Measurements from ENCODE around the gene DEFB129.
"Not testable (repeated sequence)": the region's sequence is repeated elsewhere in the genome, so short reads cannot be mapped to it uniquely, and the experiment has no call there.

DEFB129 gene

GRCh38 chr20:253447-253846 lies 26.4 kb downstream of the DEFB129 start:
- DNase-seq (ENCODE audit: low read depth), result not testable (repeated sequence)

GRCh38 chr20:257419-257818 lies 30.4 kb downstream of the DEFB129 start, which contains the start of gene DEFB132:
Gene DEFB132 (plus strand): TSS chr20:257724. CDS start chr20:257779, 55 bp downstream.
- no peak for DNase-seq (ENCODE audit: low read depth)

DNA sequence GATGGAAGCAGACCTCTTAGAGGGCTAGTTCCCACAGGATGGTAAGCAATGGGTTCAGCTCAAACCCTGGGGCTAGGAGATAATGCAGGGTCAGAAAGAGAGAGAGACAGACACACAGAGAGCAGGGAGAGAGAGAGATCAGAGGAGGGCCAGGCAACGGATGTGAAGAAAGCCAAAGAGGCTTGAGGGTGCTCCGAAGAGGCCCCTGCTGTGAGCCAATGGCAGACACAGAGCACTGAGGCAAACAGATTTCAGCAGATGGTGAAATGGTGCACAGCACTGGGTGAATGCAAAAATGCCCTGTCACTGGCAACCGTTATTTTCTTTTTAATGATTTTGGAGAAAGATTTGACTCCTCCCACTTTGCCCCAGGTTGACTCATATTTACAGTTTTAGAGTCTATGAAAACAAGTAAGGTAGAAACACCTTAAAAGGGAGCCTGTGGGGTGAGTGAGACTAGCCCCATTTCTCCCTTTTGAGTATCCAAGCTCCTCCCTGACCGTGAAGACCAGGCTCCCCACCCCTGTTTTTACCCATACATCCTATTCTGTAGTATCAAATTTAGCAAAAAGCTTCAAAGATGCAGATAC lies 31.3 kb downstream of the DEFB129 start:
- DNase-seq (ENCODE audit: low read depth), result no peak

- no peak for DNase-seq (ENCODE audit: low read depth)
Measured at GRCh38 chr20:258963-259362, 31.9 kb downstream of the DEFB129 start.

DNA sequence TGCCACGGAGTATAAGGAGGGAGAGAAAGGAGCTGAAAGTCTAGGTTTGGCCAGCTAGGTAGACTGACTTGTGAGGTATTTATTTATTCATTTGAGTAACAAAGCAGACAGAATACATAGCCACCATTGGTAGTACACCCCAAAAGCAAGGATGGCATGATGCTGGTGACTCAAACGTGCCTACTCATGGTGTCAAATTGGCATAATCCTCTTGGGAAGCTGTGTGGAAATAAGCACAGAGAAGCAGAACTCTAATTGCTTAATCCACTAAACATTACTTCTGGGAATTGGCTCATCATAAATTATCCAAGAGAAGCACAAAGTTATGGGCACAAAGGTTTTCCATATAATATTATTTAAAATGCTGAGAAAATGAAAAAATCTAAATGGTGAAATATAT lies 32.9 kb downstream of the DEFB129 start:
- DNase-seq (ENCODE audit: low read depth), result no peak

DNA sequence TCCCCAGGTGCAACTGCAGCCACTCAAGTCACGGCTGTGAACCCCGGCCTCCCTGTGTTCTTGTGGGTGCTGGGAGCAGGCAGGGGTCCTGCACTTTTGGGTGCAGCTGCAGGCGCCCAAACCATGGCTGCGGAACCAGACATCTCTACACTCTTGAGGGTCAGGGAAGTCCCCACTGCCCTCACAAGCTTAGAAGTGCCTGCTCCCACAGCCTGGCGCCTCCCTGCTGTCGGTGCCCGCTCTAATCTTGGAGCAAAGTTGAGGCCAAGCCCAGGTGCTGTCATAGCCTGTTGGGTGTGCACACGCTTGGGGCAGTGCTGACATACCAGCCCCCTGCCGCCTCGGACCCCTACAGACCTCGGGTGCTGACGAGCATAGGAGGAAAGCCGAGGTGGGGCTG lies 36.6 kb downstream of the DEFB129 start:
- DNase-seq (ENCODE audit: low read depth), result no peak

- no peak for DNase-seq (ENCODE audit: low read depth)
Measured at GRCh38 chr20:266596-267562, 39.8 kb downstream of the DEFB129 start.

- no peak for DNase-seq (ENCODE audit: low read depth)
Measured at GRCh38 chr20:270517-270916, 43.5 kb downstream of the DEFB129 start.

DNA sequence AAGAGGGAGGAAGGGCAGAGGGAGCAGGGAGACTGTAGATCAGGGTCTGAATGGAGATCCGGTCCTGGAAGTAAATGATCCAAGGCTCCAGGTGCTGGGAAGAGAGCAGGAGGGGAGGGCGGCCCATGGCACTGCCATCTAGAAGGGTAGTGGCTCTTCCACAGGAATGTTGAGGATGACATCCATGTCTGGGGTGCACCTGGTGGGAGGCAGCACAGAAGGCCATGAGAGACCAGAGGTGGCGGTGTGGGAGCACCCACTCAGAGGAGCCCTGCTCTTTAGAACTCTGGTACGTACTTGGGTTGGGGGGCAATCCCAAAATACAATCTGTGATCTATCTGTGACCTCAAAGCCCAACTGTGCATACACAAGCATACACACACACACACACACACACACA lies 44.0 kb downstream of the DEFB129 start:
- DNase-seq (ENCODE audit: low read depth), result no peak

DNA sequence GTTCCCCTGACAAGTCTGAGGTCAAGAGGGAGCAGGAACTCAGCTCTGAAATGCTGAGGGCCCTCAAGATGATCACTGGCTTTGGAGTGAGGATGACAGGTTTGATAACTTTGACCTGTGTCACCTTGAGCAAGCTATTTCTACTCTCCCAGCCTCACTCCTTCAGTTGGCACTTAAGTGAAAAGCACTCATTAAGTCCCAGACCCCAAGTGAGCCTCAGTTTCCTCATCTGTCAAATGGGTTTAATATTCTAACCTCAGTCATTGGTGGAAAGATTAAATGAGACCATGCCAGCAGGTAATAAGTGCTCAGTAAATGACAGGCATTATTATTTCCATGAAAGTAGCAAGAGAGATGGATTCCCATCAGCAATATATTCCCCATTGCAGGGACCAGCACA lies 44.5 kb downstream of the DEFB129 start:
- DNase-seq (ENCODE audit: low read depth), result no peak

- DNase-seq (ENCODE audit: low read depth), result no peak
Measured at GRCh38 chr20:272718-273117, 45.7 kb downstream of the DEFB129 start.

GRCh38 chr20:273884-274283 lies 46.8 kb downstream of the DEFB129 start:
- DNase-seq (ENCODE audit: low read depth), result no peak

- no peak for DNase-seq (ENCODE audit: low read depth)
Measured at GRCh38 chr20:275791-276190, 48.7 kb downstream of the DEFB129 start.

- no peak for DNase-seq (ENCODE audit: low read depth)
Measured at GRCh38 chr20:276620-277495, 49.8 kb downstream of the DEFB129 start.

GRCh38 chr20:277496-277781 lies 50.4 kb downstream of the DEFB129 start:
- DNase-seq (ENCODE audit: low read depth), result no peak

- no peak for DNase-seq (ENCODE audit: low read depth)
Measured at GRCh38 chr20:278181-278580, 51.1 kb downstream of the DEFB129 start.

DNA sequence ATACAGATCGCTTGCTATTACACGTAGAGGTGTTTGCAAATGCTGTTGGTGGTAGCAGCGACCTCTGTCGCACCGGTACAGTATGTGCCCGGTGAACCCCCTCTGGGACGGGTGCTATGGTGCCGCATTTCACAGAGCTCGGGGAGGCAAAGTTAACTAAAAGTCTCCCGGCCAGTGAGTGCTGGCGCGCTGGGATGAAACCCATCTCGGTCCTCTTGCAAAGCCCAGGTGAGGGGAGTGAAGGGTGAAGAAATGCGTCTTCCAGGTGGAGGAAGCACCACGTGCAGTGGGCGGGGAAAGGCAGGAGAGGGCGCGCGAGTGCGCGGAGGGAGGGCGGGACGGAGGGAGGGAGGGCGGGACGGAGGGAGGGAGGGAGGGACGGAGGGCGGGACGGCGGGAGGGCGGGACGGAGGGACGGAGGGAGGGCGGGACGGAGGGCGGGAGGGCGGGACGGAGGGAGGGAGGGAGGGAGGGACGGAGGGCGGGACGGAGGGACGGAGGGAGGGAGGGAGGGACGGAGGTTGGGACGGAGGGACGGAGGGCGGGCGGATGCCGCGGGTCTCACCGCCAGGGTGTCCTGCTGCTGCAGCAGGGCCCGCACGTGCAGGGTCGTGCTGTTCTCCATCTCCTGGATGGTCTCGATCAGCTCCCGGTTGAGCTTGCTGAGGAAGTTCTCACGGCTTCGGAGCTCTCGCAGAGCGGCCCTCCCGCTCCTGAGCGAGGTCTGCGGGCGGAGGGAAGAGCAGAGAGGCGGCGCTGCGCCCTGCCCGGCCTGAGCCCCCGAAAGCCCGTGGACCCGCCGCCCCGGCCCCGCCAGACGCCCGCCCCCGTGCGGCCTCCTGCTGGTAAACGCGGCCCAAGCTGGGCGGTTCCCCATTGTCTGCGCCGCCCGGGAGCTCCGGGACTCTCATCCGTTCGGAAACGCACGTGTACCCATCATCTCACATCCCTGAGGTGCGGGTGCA lies 51.8 kb downstream of the DEFB129 start:
- no peak for DNase-seq (ENCODE audit: low read depth)
